Smooth muscle cell (in vitro differentiated cells): ENCODE measurements around the gene NELL1. TPM values are rescaled to one million over a fixed set of nuclear protein-coding genes. Genes with fewer than 3 reads are reported as not detected.

Source experiments
- DNase-seq: peaks from one replicate; lab custom pipeline; 2025; ENCODE audit not compliant: unreplicated experiment; lab: John Stamatoyannopoulos, UW
- H2AFZ ChIP-seq: fragments of 200-600 bp; sonication (generic); 2 replicates; pipeline ENCODE4 v1.6.0; 2016; ENCODE audit warnings: antibody characterized with exemption, low read depth, mild to moderate bottlenecking
- H3F3A ChIP-seq: fragments of 200-600 bp; sonication (generic); 2 replicates; pipeline ENCODE4 v1.6.0; 2017; ENCODE audit warnings: antibody characterized with exemption, low read depth
- H3K27ac ChIP-seq: fragments of 200-600 bp; sonication (generic); 2 replicates; pipeline ENCODE4 v1.5.1; 2016; ENCODE audit warnings: low read depth, mild to moderate bottlenecking
- H3K27me3 ChIP-seq: fragments of 200-600 bp; sonication (generic); 2 replicates; pipeline ENCODE4 v1.6.1; 2016; ENCODE audit warnings: low read depth, mild to moderate bottlenecking
- H3K36me3 ChIP-seq: fragments of 200-600 bp; sonication (generic); 2 replicates; pipeline ENCODE4 v1.5.1; 2016; ENCODE audit warnings: low read depth
- H3K4me1 ChIP-seq: fragments of 200-600 bp; sonication (generic); 2 replicates; pipeline ENCODE4 v1.5.1; 2016; ENCODE audit warnings: low read depth
- H3K4me2 ChIP-seq: fragments of 200-600 bp; sonication (generic); 2 replicates; pipeline ENCODE4 v1.6.0; 2016; ENCODE audit warnings: mild to moderate bottlenecking
- H3K4me3 ChIP-seq: fragments of 200-600 bp; sonication (generic); 2 replicates; pipeline ENCODE4 v1.5.1; 2016; ENCODE audit warnings: mild to moderate bottlenecking
- H3K79me2 ChIP-seq: fragments of 200-600 bp; sonication (generic); 2 replicates; pipeline ENCODE4 v1.6.0; 2016; ENCODE audit warnings: low read depth, mild to moderate bottlenecking
- H3K9ac ChIP-seq: fragments of 200-600 bp; sonication (generic); 2 replicates; pipeline ENCODE4 v1.6.0; 2016; ENCODE audit warnings: low read depth
- H3K9me3 ChIP-seq: fragments of 200-600 bp; sonication (generic); replicated peaks from 2 replicates; pipeline ENCODE4 v1.5.1; 2016; ENCODE audit warnings: low read depth
- H4K20me1 ChIP-seq: fragments of 200-600 bp; sonication (generic); 2 replicates; pipeline ENCODE4 v1.6.0; 2016; ENCODE audit warnings: low read depth
- WGBS: methylation state at CpG from one replicate; pipeline ENCODE4 v1.1.7; 2016; ENCODE audit warnings: low lambda C conversion rate; 5-methylcytosine and 5-hydroxymethylcytosine counted together
- polyA plus RNA-seq: library from polyadenylated mRNA; unstranded; fragments of >200 nt; fragmentation: Nextera tagmentation; extraction: Ambion mirVana; gene quantifications from 2 replicates; pipeline ENCODE4 v1.2.1, GENCODE V29; 2016
- total RNA-seq: library from RNA; depleted of rRNA; stranded (reverse); fragments of >200 nt; gene quantifications from 2 replicates; pipeline ENCODE4 v1.2.3, GENCODE V29; 2014
- TF ChIP-seq, protein P1 (sequence below): fragments of 200-600 bp; sonication (generic); IDR thresholded peaks from 2 replicates; pipeline ENCODE4 v1.5.1; 2017; ENCODE audit warnings: borderline replicate concordance, mild to moderate bottlenecking, antibody characterized with exemption; ENCODE audit not compliant: insufficient read depth, poor library complexity, severe bottlenecking

NELL1 gene
- total and polyA plus RNA-seq, 2 experiments from 2014 or later = not detected

DNA sequence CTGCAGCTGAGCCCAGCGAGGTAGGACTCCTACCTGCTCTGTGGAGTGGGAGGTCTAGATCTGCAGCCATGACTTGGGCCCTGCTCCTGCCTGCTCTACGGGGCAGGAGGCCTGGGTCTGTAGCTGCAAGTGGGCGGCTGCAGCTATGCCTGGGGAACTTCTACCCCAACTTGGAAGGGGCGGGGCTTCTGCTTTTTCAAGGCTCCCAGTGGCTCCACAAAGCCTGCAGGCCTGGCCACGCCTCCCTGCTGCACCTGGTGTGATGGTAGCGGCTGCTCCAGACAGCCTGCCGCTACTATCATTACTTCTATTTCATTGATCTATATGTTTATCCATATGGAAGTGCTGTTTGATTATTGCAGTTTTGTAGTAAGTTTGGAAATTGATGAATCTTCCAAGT, 121.2 kb downstream of the NELL1 start:
- no peak overlapping the region for H3K9ac ChIP-seq
- WGBS = 79% methylated on average over 7 of the region's 7 CpGs
- H3K4me3 ChIP-seq = no peak overlapping the region
- H3F3A ChIP-seq = no peaks in the 10 kb centered on the region
- DNase-seq = no peak
- H3K27ac ChIP-seq = no peak overlapping the region
- no peaks in the 10 kb centered on the region for H3K36me3 ChIP-seq
- no peaks in the 10 kb centered on the region for H3K9me3 ChIP-seq
- no peaks in the 10 kb centered on the region for H3K79me2 ChIP-seq
- no peaks in the 10 kb centered on the region for H3K4me1 ChIP-seq
- H3K4me2 ChIP-seq = no peak overlapping the region
- no peak overlapping the region for H2AFZ ChIP-seq
- H4K20me1 ChIP-seq = no peaks in the 10 kb centered on the region
- TF ChIP-seq, protein P1, sequence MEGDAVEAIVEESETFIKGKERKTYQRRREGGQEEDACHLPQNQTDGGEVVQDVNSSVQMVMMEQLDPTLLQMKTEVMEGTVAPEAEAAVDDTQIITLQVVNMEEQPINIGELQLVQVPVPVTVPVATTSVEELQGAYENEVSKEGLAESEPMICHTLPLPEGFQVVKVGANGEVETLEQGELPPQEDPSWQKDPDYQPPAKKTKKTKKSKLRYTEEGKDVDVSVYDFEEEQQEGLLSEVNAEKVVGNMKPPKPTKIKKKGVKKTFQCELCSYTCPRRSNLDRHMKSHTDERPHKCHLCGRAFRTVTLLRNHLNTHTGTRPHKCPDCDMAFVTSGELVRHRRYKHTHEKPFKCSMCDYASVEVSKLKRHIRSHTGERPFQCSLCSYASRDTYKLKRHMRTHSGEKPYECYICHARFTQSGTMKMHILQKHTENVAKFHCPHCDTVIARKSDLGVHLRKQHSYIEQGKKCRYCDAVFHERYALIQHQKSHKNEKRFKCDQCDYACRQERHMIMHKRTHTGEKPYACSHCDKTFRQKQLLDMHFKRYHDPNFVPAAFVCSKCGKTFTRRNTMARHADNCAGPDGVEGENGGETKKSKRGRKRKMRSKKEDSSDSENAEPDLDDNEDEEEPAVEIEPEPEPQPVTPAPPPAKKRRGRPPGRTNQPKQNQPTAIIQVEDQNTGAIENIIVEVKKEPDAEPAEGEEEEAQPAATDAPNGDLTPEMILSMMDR = no peak
- H3K27me3 ChIP-seq = no peaks in the 10 kb centered on the region

DNA sequence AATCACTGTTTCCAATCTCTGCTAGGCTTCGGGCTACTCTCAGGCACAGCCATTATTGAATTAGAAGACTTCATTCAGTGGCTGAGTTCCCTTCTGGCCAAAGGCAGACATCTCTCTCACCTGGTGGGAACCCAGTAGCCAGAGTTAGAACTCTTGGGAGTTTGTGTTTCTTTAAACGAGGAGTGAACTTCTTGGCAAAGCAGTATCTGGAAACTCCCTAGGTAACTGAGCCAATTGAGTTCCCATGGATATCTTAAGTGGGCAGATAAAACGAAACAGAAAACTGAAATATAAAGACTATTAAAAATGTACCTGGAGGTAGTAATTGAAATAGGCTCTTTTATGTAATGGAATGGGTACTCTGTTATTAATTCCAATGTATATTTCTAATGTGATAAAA, 125.6 kb downstream of the NELL1 start:
- WGBS = 84% methylated on average over 3 of the region's 3 CpGs
- H3K4me3 ChIP-seq = no peak overlapping the region
- no peaks in the 10 kb centered on the region for H3K9me3 ChIP-seq
- no peak overlapping the region for H3K9ac ChIP-seq
- no peaks in the 10 kb centered on the region for H3F3A ChIP-seq
- no peaks in the 10 kb centered on the region for H3K4me1 ChIP-seq
- no peak overlapping the region for H3K27ac ChIP-seq
- H4K20me1 ChIP-seq = no peaks in the 10 kb centered on the region
- no peak for DNase-seq
- no peak overlapping the region for H3K4me2 ChIP-seq
- no peaks in the 10 kb centered on the region for H3K36me3 ChIP-seq
- no peak overlapping the region for H2AFZ ChIP-seq
- TF ChIP-seq, protein P1 = no peak
- H3K27me3 ChIP-seq = no peaks in the 10 kb centered on the region
- no peaks in the 10 kb centered on the region for H3K79me2 ChIP-seq

DNA sequence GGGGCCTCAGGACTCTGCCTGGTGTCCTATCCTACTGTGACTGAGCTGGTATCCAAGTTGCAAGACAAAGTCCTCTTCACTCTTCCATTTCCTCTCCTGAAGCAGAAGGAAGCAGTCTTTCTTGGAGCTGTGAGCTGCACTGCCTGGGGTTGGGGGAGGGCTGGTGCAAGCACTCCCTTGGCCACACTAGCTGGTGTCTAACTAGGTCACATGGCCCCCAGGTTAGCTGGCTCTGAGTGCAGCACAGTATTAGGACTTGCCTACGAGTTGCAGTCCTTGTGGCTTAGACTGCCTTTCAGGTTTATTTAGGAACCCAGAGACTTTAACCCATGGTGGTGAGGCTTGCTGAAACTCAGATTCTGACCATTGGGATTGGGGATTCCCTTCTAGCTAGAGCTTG, 138.9 kb downstream of the NELL1 start:
- H3F3A ChIP-seq = no peaks in the 10 kb centered on the region
- WGBS = 88% methylated on average over 1 of the region's 1 CpG
- H3K27ac ChIP-seq = no peak overlapping the region
- H3K9ac ChIP-seq = no peak overlapping the region
- TF ChIP-seq, protein P1 = no peak
- H3K4me2 ChIP-seq = no peak overlapping the region
- no peaks in the 10 kb centered on the region for H3K79me2 ChIP-seq
- H3K4me1 ChIP-seq = no peaks in the 10 kb centered on the region
- no peaks in the 10 kb centered on the region for H4K20me1 ChIP-seq
- no peaks in the 10 kb centered on the region for H3K27me3 ChIP-seq
- no peak overlapping the region for H3K4me3 ChIP-seq
- no peaks in the 10 kb centered on the region for H3K36me3 ChIP-seq
- no peak for DNase-seq
- no peaks in the 10 kb centered on the region for H3K9me3 ChIP-seq
- no peak overlapping the region for H2AFZ ChIP-seq

DNA sequence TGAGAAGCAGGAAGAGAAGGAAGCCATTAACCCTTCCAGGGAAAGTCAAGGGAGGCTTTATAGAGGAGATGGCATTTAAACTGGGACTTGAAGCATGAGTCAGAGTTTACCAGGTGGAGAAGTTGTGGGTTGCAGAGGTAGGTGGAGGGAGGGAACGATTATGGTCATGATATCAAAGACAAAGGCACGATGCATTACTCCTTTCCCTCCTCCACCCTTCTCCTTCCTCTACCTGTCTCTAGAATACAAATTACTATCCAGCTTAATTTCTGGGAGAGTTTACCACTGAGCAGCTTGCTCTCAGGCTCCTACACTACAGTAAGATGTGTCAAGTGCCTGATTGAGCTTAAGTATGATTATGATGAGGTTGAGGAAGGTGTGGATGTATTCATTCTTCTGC, 151.7 kb downstream of the NELL1 start:
- H3K9me3 ChIP-seq = no peaks in the 10 kb centered on the region
- H2AFZ ChIP-seq = no peak overlapping the region
- H3K27ac ChIP-seq = peak overlapping the region; percentile 55
- H3K9ac ChIP-seq = no peak overlapping the region
- H3K79me2 ChIP-seq = no peaks in the 10 kb centered on the region
- no peak for DNase-seq
- no peaks in the 10 kb centered on the region for H4K20me1 ChIP-seq
- no peaks in the 10 kb centered on the region for H3F3A ChIP-seq
- no peaks in the 10 kb centered on the region for H3K27me3 ChIP-seq
- TF ChIP-seq, protein P1 = no peak
- no peaks in the 10 kb centered on the region for H3K4me1 ChIP-seq
- no peaks in the 10 kb centered on the region for H3K36me3 ChIP-seq
- no peak overlapping the region for H3K4me3 ChIP-seq
- no peak overlapping the region for H3K4me2 ChIP-seq
- WGBS = 80% methylated on average over 2 of the region's 2 CpGs
